H9 (cell line): Measurements from ENCODE around the gene NR0B1. TPM values are rescaled to one million over a fixed set of nuclear protein-coding genes. Genes with fewer than 3 reads are reported as not detected.

Experiments
- DNase-seq: peaks from one replicate; pipeline ENCODE4 v3.0.0-alpha.2; 2017
- H2AFZ ChIP-seq: one replicate; pipeline ENCODE4 v1.6.1; 2013; ENCODE audit warnings: mild to moderate bottlenecking, low read length, control low read depth, moderate library complexity
- H2AK5ac ChIP-seq: 2 replicates; pipeline ENCODE4 v1.6.1; 2013; ENCODE audit warnings: low read length, control low read depth, mixed read lengths; ENCODE audit not compliant: insufficient read length
- H2BK120ac ChIP-seq: one replicate; pipeline ENCODE4 v1.6.1; 2013; ENCODE audit warnings: low read depth, mild to moderate bottlenecking, low read length, control low read depth, inconsistent platforms; ENCODE audit not compliant: poor library complexity, severe bottlenecking
- H2BK12ac ChIP-seq: 2 replicates; pipeline ENCODE4 v1.6.1; 2013; ENCODE audit warnings: low read length, control low read depth, mixed read lengths, low read depth; ENCODE audit not compliant: insufficient read length
- H2BK15ac ChIP-seq: 2 replicates; pipeline ENCODE4 v1.6.1; 2013; ENCODE audit warnings: low read depth, low read length, control low read depth
- H2BK20ac ChIP-seq: one replicate; pipeline ENCODE4 v1.6.1; 2013; ENCODE audit warnings: low read depth, mild to moderate bottlenecking, low read length, control low read depth, inconsistent platforms; ENCODE audit not compliant: poor library complexity, severe bottlenecking
- H2BK5ac ChIP-seq: 2 replicates; pipeline ENCODE4 v1.6.1; 2013; ENCODE audit warnings: low read length, control low read depth, mixed read lengths; ENCODE audit not compliant: insufficient read length
- H3K14ac ChIP-seq: 2 replicates; pipeline ENCODE4 v1.6.1; 2013; ENCODE audit warnings: low read length, control low read depth; ENCODE audit not compliant: insufficient read depth
- H3K18ac ChIP-seq: 2 replicates; pipeline ENCODE4 v1.6.1; 2013; ENCODE audit warnings: low read depth, mild to moderate bottlenecking, mixed read lengths, low read length, control low read depth; ENCODE audit not compliant: insufficient read length
- H3K23ac ChIP-seq: 2 replicates; pipeline ENCODE4 v1.6.1; 2013; ENCODE audit warnings: low read length, control low read depth, mixed read lengths, low read depth; ENCODE audit not compliant: insufficient read length
- H3K23me2 ChIP-seq: 2 replicates; pipeline ENCODE4 v1.6.1; 2013; ENCODE audit warnings: low read depth, mild to moderate bottlenecking, mixed read lengths, low read length, control low read depth; ENCODE audit not compliant: insufficient read length, poor library complexity, severe bottlenecking
- H3K27ac ChIP-seq: 2 replicates; pipeline ENCODE4 v1.5.1; 2013; ENCODE audit warnings: low read length, control low read depth, mixed read lengths, low read depth; ENCODE audit not compliant: insufficient read length
- H3K27me3 ChIP-seq: 2 replicates; pipeline ENCODE4 v1.6.1; 2013; ENCODE audit warnings: low read length, control low read depth, inconsistent platforms; ENCODE audit not compliant: insufficient read depth
- H3K4ac ChIP-seq: 2 replicates; pipeline ENCODE4 v1.6.1; 2013; ENCODE audit warnings: low read depth, mild to moderate bottlenecking, control low read depth, inconsistent platforms, low read length, moderate library complexity
- H3K4me1 ChIP-seq: 2 replicates; pipeline ENCODE4 v1.6.1; 2013; ENCODE audit warnings: low read length, control low read depth, inconsistent platforms; ENCODE audit not compliant: insufficient read depth
- H3K4me2 ChIP-seq: 2 replicates; pipeline ENCODE4 v1.6.1; 2013; ENCODE audit warnings: low read length, control low read depth, mixed read lengths; ENCODE audit not compliant: insufficient read length, insufficient read depth
- H3K56ac ChIP-seq: 2 replicates; pipeline ENCODE4 v1.6.1; 2013; ENCODE audit warnings: low read depth, mild to moderate bottlenecking, mixed read lengths, low read length, control low read depth; ENCODE audit not compliant: insufficient read length
- H3K79me1 ChIP-seq: 2 replicates; pipeline ENCODE4 v1.6.1; 2013; ENCODE audit warnings: low read depth, mild to moderate bottlenecking, moderate library complexity, low read length, control low read depth, inconsistent platforms; ENCODE audit not compliant: insufficient read depth, poor library complexity, severe bottlenecking
- H3K79me2 ChIP-seq: 2 replicates; pipeline ENCODE4 v1.6.1; 2013; ENCODE audit warnings: low read length, control low read depth, inconsistent platforms; ENCODE audit not compliant: insufficient read depth
- H3K9ac ChIP-seq: 2 replicates; pipeline ENCODE4 v1.6.1; 2013; ENCODE audit warnings: low read length, control low read depth, mixed read lengths; ENCODE audit not compliant: insufficient read length; ENCODE audit errors: extremely low read depth
- H3K9me3 ChIP-seq: one replicate; pipeline ENCODE4 v1.6.1; 2013; ENCODE audit warnings: low read depth, low read length, inconsistent platforms; ENCODE audit not compliant: control insufficient read depth
- H3T11ph ChIP-seq: one replicate; pipeline ENCODE4 v1.6.1; 2013; ENCODE audit warnings: mild to moderate bottlenecking, low read length, control low read depth, inconsistent platforms
- H4K20me1 ChIP-seq: one replicate; pipeline ENCODE4 v1.6.1; 2013; ENCODE audit not compliant: control insufficient read depth, insufficient read length, insufficient read depth
- H4K5ac ChIP-seq: 2 replicates; pipeline ENCODE4 v1.6.1; 2013; ENCODE audit warnings: low read depth, mild to moderate bottlenecking, mixed read lengths, low read length, control low read depth; ENCODE audit not compliant: insufficient read length
- H4K8ac ChIP-seq: replicated peaks from 2 replicates; pipeline ENCODE4 v1.6.1; 2013; ENCODE audit warnings: low read length, control low read depth, mixed read lengths, low read depth; ENCODE audit not compliant: insufficient read length
- H4K91ac ChIP-seq: 2 replicates; pipeline ENCODE4 v1.6.1; 2013; ENCODE audit warnings: low read depth, mild to moderate bottlenecking, moderate library complexity, mixed read lengths, low read length, control low read depth; ENCODE audit not compliant: insufficient read length
- H3K27ac Mint-ChIP-seq, 3 experiments: 2 replicates in 2 of 3; 3 replicates in 1 of 3; pipeline ENCODE4 v1.8.0; 2020 to 2021; ENCODE audit warnings: mixed read lengths in 3 of 3, mild to moderate bottlenecking in 1 of 3, moderate library complexity in 1 of 3
- H3K27me3 Mint-ChIP-seq: 2 replicates; pipeline ENCODE4 v1.8.0; 2021; ENCODE audit warnings: low read depth, mild to moderate bottlenecking, moderate library complexity, mixed read lengths
- H3K36me3 Mint-ChIP-seq, 3 experiments: 2 replicates in 2 of 3; 3 replicates in 1 of 3; pipeline ENCODE4 v1.8.0; 2020 to 2021; ENCODE audit warnings: low read depth in 3 of 3, mixed read lengths in 3 of 3; ENCODE audit not compliant: insufficient read depth in 1 of 3
- H3K4me1 Mint-ChIP-seq, 2 experiments: 2 replicates each; pipeline ENCODE4 v1.8.0; 2020; ENCODE audit warnings: mixed read lengths in 2 of 2
- H3K4me3 Mint-ChIP-seq, 2 experiments: 2 replicates in 1 of 2; 3 replicates in 1 of 2; pipeline ENCODE4 v1.8.0; 2020 to 2021; ENCODE audit warnings: mild to moderate bottlenecking in 2 of 2, mixed read lengths in 2 of 2, moderate library complexity in 1 of 2
- H3K9me3 Mint-ChIP-seq, 2 experiments: 2 replicates in 1 of 2; 3 replicates in 1 of 2; pipeline ENCODE4 v1.8.0; 2020; ENCODE audit warnings: mild to moderate bottlenecking in 2 of 2, mixed read lengths in 2 of 2, moderate library complexity in 1 of 2
- total RNA-seq: library from RNA; stranded (reverse); gene quantifications from 2 replicates; pipeline ENCODE4 v1.2.1, GENCODE V29; 2021
- TF ChIP-seq, protein P1 (sequence below): fragments of 200-600 bp; sonication (generic); conservative IDR thresholded peaks from 3 replicates; pipeline ENCODE4 v1.8.0; 2021; ENCODE audit warnings: antibody characterized with exemption, mild to moderate bottlenecking

NR0B1 gene
- total RNA-seq, 1 experiment from 2014 or later, result not detected

DNA sequence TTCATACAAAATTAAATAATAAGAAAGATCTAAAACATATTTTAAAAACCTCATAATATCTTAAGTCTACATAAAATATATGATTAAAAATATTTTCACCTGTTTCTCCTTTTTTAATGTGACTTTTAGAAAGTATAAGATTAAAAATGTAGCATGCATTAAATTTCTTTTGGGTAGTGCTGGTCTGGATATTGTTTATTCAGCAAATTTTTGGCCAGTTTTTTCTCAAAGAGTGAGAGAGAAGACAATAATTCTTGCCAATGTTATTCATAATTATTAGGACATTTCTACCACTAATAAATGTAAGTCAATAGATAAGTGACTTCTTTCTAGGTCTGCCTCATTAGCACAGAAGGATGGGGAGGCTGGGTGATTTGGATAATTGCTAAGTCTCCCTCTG is 48.2 kb downstream of the NR0B1 start:
- no peak overlapping the region for H2BK120ac ChIP-seq
- Mint-ChIP-seq H3K27me3 (no peaks in the 10 kb centered on the region), H3K9me3 (peaks cover 14 to 41% of the 10 kb centered on the region in 2 experiments), H3K4me1 (peaks cover 3% of the 10 kb centered on the region in 2 experiments; a peak in 3 of 4 replicates), H3K36me3 (peaks cover 8 to 10% (median 8%) of the 10 kb centered on the region in 3 experiments), H3K4me3 (no peak overlapping the region), H3K27ac (no peak overlapping the region)
- no peak overlapping the region for H4K8ac ChIP-seq
- H3K4ac ChIP-seq, result no peak overlapping the region
- no peak overlapping the region for H4K91ac ChIP-seq
- H4K20me1 ChIP-seq, result no peaks in the 10 kb centered on the region
- no peak overlapping the region for H2BK5ac ChIP-seq
- no peak overlapping the region for H3K56ac ChIP-seq
- no peak overlapping the region for H3K14ac ChIP-seq
- no peaks in the 10 kb centered on the region for H3K27me3 ChIP-seq
- no peak overlapping the region for H4K5ac ChIP-seq
- H3K27ac ChIP-seq, result no peak overlapping the region
- H3K79me1 ChIP-seq, result no peaks in the 10 kb centered on the region
- H3T11ph ChIP-seq, result no peak overlapping the region
- H2BK15ac ChIP-seq, result no peak overlapping the region
- no peak overlapping the region for H2AFZ ChIP-seq
- H3K79me2 ChIP-seq, result no peaks in the 10 kb centered on the region
- DNase-seq, result no peak
- no peak overlapping the region for H3K23ac ChIP-seq
- no peak overlapping the region for H2BK20ac ChIP-seq
- no peak overlapping the region for H3K4me2 ChIP-seq
- H3K4me1 ChIP-seq, result no peaks in the 10 kb centered on the region
- no peak overlapping the region for H2BK12ac ChIP-seq
- no peak overlapping the region for H3K9ac ChIP-seq
- peaks cover 8% of the 10 kb centered on the region for H3K9me3 ChIP-seq
- TF ChIP-seq, protein P1, sequence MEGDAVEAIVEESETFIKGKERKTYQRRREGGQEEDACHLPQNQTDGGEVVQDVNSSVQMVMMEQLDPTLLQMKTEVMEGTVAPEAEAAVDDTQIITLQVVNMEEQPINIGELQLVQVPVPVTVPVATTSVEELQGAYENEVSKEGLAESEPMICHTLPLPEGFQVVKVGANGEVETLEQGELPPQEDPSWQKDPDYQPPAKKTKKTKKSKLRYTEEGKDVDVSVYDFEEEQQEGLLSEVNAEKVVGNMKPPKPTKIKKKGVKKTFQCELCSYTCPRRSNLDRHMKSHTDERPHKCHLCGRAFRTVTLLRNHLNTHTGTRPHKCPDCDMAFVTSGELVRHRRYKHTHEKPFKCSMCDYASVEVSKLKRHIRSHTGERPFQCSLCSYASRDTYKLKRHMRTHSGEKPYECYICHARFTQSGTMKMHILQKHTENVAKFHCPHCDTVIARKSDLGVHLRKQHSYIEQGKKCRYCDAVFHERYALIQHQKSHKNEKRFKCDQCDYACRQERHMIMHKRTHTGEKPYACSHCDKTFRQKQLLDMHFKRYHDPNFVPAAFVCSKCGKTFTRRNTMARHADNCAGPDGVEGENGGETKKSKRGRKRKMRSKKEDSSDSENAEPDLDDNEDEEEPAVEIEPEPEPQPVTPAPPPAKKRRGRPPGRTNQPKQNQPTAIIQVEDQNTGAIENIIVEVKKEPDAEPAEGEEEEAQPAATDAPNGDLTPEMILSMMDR, result no peak
- no peak overlapping the region for H2AK5ac ChIP-seq
- no peak overlapping the region for H3K18ac ChIP-seq
- no peaks in the 10 kb centered on the region for H3K23me2 ChIP-seq
